NCI-H510A (cell line): Measurements from ENCODE around the gene FASTK.

ENCODE experiments used
- DNase-seq: peaks from one replicate; lab custom pipeline; 2025; lab: John Stamatoyannopoulos, UW

The FASTK gene

DNA sequence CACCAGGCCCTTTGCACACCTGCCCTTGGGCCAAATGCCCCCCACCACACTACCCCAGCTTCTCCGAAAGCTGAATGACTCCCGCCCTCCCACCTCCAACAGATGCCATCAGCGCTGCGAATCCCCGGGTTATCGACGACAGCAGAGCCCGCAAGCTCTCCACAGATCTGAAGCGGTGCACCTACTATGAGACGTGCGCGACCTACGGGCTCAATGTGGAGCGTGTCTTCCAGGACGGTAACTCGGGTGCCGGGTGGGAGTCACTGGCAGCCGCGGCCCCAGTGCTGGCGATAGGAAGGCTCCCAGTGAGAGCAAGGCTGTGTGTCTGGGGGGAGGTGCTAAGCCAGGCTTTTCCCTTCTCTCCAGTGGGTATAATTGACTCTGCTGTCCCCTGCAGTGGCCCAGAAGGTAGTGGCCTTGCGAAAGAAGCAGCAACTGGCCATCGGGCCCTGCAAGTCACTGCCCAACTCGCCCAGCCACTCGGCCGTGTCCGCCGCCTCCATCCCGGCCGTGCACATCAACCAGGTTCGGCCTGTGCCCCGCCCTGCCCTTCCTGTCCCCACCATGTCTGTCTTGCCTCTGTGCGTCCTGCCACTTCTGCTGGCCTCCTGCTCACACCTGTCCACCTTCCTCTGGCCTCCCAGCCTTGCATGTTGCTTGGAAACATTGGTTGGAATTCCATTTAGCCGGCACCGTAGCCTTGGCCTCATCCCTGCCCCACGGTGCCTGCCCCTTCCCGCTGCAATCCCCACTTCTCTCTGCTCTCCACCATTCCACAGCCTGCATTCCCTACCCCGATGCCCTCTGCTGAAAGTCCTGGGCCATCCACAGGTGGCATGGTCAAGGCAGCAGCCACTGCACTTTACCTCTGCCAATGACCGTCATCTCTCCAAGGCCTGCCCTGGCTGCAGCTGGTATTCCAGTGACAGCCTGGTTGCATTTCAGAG lies 37.8 kb upstream of the FASTK start:
- DNase-seq = no peak

DNA sequence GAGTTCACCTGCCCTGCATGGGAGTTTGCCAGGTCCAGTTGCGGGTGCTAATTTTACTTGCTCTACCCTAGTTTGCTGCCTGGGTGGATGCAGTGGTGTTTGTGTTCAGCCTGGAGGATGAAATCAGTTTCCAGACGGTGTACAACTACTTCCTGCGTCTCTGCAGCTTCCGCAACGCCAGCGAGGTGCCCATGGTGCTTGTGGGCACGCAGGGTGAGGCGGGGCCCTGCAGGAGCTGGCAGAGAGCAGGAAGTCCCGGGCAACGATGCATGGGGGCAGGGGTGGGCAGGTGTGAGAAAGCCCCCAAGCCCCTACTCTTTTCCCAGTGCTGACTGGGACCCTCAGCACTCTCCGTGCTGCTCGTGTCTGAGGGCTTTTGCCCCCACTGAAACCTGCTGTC lies 37.0 kb upstream of the FASTK start:
- no peak for DNase-seq

DNA sequence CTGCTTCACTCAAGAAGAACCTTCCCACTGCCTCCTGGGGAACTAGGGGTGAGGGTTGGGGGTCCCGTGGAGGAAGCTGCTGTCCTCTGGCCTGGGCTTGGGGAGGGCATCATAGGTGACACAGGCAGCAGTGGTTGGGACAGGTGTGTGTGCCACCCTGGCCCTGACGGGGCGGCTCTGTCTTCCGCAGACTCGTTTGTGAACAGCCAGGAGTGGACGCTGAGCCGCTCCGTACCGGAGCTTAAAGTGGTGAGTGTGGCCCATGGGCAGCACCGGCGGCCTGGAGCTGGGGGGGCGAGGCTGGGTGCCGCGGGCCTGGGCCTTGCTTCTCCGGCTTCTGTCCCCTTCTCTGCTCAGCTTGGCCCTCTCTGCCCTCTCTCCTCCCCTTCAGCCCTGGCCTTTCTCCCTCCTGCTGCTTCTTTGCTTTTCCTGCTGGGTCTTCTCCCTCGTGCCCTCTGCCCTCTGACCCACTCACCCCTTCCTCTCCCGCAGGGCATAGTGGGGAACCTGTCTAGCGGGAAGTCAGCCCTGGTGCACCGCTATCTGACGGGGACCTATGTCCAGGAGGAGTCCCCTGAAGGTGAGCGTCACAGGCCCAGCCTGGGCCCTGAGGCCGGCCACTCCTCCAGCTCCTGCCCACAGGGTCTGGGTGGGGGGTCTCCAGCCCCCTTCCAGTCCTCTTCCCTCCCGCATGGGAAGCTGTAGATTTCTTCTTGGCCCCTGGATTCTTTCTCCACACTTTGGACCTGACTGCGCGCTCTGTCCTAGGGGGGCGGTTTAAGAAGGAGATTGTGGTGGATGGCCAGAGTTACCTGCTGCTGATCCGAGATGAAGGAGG lies 36.2 kb upstream of the FASTK start:
- no peak for DNase-seq

DNA sequence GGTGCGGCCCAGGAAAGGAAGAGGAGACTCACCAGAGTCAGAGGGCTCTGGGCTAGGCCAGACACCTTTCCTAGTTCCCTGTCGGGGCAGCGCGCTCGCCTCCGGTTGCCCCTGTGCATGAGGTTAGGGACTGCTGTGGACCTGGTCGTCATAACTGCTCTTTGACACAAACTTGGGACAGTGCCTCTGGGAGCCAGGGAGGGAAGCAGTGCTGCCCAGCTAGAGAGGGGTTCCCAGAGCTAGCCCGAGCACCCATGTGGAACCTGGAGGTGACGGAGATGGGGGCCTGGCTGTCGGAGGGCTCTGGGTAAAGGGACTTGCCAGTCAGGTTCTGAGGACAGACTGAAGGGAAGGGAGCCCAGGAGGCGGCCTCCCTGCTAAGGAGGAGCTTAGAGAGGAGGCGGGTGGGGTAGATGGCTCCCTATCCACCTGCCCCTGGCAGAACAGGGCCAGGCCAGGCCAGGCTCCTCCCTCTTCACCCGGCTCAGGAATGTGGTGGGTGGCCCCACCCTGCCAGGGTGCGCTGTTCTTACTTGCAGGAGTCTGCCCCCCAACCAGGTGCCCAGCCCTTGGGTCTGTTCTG lies 35.3 kb upstream of the FASTK start:
- DNase-seq = no peak

DNA sequence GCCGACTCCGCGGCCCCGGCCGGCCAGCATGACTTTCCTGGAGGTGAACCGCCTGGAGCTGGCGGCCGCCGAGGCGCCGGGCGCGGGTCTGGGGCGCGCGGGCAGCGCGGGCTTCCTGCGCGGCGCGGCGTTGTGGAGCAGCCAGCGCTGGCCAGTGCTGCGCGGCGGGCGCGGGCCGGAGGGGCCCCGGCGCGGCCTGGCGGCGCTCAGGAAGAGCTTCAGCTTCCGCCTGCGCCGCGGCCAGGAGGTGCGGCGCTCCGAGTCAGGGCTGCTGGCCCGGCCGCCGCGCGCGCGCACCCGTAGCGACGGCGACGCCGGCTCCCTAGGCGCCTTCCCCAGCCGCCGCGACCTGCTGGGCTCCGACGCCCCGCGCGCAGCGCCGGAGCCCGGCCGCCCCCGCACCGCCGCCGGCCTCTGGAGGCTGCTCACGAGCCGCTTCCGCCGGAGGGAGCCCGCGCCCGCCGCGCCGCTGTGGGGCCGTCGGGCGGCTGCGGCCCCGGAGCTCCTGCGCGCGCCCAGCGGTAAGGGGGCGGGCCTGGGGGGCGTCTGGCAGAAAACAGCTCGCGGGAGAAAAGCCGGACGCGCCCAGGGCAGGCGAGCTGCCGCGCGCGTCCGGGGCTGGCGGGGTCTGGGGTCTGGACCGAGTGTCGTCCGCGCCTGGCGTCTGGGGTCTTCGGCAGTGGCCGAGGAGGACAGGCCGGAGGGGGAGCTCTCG lies 34.7 kb upstream of the FASTK start:
- no peak for DNase-seq

DNA sequence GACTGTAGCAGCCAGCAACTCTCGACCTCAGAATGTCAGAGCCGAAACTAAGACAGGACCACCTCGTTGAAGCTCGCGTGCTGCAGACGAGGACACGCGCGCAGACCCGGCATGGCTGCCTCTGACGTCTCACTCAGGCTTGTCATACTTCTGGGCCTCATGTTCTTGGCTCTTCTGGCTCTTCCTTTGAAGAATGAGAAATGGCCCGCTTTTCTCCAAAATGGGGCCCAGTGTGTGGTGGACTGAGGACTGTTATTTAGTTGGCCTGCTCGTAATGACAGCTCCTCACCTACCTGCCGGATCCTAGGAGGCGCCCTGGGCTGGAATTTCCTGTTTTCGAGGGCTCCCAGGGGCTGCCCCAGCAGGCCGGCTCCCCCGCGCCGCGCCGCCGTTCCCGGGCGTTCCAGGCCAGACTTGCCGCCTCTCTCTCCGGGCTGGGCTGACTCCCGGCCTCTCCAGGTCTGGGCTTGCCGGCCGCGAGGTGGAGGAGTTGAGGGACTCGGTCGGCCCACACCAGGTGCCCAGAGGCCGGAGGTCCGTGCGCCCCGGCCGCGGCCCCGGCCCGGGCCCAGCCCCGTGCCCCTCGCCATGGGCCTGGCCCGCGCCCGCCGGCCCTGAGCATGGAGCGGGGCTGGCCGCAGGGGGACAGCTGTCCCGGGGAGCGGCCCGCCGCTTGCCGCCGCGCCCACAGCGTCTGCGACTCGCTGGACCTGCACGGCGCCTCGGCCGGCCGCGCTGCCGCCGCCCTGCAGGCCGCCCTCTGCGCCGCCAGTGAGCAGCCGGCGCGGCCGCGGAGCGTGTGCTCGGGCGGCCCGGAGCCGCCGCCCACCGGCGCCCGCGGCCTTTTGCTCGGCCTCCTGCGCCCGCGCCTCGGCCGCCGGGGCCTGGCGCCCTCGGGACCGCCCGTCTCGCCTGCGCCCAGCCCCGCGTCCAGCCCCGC lies 33.8 kb upstream of the FASTK start:
- DNase-seq = no peak

DNA sequence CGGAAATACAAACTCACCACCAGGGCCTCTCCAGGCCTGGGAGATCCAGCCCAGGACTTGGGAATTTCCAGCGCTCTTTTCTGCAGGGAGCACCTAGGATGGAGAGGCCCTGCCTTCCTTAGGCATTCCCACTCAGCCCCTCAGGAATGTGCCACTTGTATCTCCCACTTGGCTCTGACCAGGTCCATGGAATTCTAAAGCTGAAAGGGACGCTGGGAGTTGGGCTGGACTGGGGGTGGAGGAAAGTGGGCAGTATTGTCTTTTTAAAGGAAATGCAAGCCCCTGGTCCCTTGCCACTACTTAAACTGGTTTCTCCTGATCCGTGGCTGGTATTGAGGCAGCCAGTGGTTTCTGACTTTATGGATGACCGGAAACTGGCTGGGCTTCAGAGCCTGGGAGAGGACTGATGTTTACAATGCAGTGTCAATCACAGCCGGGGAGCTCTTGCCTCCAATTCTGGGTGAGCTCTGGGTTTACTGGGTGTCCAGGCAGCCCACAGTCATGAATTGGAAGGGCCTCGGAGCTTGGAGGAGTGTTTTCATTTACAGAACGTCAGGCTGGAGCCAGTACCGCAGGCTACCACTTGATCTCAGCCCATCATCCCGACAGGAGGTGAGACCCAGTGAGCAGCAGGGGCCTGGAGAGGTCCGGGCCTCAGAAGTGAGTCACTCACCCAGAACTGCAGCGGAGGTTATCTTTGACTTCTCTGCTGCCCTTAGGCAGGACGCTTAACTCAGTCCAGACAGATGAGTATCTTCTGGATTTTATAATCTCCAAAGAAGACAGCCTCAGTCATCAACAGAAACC lies 32.9 kb upstream of the FASTK start:
- DNase-seq = no peak

DNA sequence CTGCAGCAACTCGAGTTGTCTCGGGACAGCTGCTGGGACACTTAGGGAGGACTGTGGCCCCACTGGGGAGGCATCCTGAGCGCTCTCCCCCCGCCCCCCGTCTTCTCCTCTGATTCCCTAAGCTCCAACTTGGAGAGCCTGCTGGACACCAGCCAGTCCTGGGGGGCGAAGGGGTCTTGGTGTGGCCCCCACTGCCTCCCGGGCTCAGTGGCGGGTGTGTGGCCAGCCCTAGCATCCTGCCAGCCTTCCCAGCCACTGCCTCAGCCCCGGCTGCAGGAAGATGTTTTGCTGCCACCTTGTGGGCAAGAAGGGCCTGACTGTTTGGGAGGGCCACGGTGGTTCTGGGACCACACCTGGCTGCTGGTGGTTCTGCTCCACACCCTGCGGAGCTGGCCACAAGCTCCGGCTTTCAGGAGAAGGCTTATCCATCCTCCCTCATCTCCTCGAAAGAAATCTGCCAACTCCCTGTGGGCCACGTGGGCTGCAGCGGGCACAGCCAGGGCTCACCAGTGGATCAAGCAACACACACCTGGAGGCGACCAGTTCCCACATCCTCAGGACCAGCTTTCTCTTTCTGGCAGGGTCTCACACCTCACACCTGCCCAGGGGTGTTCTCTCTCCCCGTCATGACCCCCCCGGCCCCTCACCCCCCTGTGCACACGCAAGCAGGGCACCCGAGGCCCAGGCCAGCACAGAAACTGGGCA lies 30.5 kb upstream of the FASTK start:
- no peak for DNase-seq

DNA sequence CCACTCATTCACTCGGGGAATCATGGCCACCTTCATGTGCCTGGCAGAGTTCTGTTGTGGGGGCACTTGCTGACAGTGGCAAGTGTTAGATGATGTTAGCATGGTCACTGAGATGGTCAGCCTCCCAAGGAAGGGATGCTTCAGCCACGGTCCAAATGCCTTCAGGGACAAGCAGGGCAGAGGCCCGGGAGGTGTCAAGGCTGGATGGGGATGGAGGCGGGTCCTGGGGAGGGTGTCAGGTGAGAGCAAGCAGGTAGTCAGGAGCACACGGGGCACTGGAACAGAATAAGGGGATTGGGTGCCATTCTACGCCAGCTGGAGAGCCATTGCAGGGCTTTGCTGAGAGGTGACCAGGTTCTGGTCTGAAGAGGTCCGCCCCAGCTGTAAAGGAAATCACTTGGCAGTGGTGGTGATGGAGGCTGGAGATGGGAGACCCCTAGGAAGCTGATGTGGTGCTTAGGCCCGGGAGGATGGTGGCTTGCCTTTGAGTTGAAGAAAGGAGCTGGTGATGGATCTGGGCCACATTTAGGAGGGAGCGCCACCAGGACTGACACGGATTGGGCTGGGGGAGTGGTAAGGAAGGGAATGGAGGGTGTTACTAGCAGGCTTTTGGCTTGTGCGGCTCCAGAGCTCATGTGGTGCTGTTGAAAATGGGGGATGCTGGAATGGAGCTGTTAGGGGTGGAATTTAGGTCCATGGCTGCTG lies 29.8 kb upstream of the FASTK start:
- no peak for DNase-seq

DNA sequence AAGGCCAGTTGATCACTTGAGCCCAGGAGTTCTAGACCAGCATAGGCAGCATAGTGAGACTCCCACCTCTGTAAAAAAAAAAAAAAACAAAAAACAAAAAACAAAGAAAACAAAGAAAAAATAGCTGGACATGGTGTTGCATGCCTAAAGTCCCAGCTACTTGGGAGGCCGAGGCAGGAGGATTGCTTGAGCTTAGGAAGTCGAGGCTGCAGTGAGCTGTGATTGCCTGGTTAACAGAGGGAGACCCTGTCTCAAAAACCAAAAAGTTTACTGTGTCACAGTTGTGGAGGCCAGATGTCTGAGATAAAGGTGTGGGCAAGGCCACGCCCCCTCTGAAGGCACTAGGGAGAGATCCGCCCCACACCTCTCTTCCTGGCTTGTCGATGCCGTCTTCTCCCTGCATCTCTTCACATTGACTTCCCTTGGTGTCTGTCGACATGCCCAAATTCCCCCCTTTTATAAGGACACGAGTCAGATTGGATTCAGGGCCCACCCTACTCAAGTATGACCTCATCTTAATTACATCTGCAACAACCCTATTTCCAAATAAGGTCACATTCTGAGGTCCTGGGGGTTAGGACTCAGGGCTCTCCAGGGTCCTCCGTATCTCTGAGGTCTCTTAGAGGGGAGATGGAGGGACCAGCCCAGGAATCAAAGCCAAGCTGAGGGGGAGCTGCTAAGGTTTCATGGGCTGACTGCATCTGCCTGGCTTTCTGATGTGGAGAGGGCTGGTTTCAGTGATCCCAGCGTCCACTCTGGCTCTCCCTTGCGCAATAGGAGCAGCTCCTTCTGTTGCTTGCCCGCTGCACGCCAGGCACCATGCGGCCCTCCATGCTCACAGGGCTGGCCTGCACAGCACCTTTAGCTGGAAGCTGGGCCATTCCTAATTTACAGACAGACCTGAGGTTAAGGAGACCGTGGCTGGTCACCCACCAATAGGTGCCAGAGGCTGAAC lies 28.8 kb upstream of the FASTK start:
- DNase-seq = no peak

DNA sequence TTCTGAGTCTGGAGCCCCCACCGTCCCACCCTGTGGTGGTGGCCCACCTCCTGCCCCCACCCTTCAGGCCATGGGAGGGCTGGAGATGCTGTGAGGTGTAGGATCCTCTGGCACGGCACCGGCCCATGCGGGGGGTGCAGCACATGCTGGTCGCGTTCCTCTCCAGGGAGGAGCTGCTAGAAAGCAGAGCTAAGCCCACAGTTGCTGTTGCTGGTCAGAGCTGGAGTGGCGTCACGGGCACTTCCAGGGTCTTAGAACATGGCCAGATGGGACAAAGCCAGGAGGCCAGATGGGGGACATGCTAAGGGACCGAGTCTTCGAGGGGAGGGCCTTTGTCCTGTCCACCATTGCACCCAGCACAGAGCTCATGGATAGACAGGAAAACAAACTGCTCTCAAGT lies 27.3 kb upstream of the FASTK start:
- DNase-seq = no peak

DNA sequence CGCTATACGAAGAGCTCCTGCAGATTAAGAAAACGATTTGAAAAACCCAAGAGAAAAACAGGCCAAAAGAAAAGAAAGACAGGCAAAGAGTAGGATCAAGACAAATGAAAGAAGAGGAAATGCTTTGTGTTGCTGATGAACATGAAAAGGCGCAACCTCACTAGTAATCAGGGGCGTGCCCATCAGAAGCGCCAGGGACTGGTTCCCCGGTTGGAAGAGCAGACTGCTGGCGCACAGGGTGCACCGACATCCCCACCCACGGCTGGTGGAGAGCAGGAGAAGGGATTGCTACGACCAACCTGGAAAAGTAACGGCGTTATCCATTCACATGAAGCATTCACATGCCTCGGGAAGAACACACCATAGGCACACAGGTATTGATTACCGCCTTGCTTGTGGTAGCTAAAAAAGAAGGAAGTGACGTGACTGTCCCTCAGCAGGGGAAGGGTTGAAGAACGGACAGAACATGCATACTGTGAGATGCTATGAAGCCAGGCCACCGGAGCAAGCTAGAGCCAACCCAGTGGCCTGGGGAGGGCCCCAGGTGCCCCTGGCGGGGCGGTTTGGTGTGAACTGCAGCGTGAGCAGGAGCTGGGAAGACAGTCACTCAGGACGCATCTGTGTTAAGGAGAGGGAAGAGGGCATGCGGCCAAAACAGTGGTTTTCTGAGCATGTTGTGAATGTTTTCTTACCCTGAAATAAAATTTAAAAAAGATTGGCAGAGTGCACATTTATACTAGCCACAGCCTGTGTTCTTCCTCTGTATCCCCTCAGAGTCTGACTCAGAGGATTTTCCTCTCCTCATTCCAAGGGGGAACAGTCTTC lies 24.0 kb upstream of the FASTK start:
- DNase-seq = no peak

DNA sequence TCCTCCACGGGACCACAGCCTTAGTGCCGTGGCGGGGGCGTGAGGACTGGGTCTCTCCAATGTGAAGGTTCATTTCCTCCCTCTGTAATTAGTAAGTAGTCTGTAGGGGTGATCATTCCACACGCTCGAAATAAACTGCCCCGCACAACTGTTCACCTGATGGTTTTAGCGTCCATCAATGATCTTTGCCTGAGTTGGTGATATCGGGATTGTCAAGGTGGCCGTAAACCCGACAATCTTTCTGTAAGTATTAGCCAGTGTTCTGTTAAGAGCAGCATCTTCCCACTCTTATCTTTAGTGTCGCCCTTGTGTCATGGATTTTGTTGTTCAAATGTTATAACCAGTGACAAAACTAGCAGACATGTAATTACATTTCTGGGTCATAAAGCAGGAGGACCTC lies 23.4 kb upstream of the FASTK start:
- no peak for DNase-seq

DNA sequence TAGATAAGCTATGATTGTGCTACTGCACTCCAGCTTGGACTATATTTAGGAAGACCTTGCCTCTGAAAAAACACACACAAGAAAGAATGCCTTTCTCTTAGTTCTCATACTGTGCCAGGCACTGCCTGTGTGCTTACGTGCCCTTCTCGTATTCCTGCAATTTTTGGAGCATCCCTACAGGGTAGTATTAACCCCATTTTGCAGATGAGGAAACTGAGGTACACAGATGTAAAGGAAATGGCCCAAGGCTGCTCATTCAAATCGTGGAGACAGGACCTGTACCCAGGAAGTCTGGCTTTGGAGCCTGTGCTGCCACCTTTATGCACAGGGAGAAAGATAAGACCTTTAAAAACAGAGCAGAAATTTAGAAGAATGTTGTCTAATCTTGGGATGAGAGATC lies 22.4 kb upstream of the FASTK start:
- no peak for DNase-seq

DNA sequence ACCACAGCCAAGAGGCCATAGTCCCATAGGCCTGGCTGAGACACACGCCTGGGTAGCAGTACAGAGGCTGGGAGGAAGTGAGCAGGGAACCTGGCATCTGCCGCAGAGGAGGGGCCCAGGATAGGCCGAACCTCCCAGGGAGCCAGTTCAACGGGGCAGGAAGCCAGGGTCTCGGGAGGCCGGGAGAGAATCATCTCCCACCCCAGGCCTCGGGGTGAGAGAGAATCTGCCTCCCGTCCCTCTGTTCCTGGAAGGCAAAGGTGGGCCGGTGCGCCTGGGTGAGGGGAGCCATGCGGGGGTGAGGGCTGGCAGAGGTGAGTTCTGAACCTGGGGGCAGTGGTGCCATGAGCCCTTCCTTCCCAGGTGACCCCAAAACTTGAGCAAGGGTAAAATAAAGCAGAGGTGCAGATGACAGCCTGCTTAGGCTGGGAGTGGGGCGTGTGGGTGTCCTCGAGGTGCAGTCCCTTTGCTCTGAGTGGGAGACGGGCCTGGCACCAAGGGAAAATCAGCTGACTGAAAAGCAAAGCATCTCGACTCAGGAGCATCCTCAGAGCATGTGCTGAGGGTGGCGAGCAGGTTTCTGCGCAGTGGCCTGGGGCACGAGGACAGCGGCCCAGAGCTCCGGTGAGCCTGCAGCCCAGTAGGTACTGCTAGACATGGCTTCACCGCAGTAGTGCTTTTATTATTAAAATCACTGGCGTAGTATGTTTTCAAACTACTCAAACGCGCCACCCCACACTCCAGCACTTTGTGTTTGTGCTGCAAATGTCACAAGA lies 21.2 kb upstream of the FASTK start:
- DNase-seq = no peak

DNA sequence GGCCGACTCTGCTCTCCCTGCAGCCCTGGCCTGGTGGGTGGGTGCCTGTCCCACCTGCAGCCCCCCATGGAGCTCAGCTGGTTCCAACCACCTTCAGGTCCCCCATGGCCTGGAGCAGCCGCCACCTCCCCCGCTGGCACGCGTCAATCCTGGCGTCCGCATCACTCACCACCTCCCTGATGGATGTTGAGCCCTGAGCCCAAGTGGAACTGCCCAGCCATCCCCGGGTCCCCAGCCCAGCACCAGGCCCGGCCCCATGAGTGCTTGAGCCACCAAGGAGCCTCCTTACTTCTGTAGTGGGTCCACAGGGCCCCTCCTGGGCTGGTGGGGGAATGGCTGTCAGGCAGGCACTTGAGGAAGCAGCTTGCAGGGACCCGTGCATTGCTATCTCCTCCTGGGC lies 20.3 kb upstream of the FASTK start:
- DNase-seq = no peak
